WTC11 (cell line): ENCODE measurements around the gene MCEMP1.

ENCODE experiments used
- CREM ChIP-seq: sonication (generic); formaldehyde crosslinking; IDR thresholded peaks from 2 replicates; pipeline ENCODE4 v1.8.1; 2022; ENCODE audit warnings: mild to moderate bottlenecking, missing genetic modification reagents, moderate library complexity
- CTCF ChIP-seq: fragments of 200-600 bp; IDR thresholded peaks from 2 replicates; pipeline ENCODE4 v1.8.0; 2022; ENCODE audit warnings: antibody characterized with exemption
- GABPB1 ChIP-seq: sonication (generic); formaldehyde crosslinking; IDR thresholded peaks from 2 replicates; pipeline ENCODE4 v1.8.1; 2023; ENCODE audit warnings: mild to moderate bottlenecking, missing genetic modification reagents
- IRF1 ChIP-seq: sonication (generic); formaldehyde crosslinking; IDR thresholded peaks from 2 replicates; pipeline ENCODE4 v1.8.0; 2023; ENCODE audit warnings: missing genetic modification reagents
- ZNF121 ChIP-seq: sonication (generic); formaldehyde crosslinking; IDR thresholded peaks from 2 replicates; pipeline ENCODE4 v1.8.0; 2023; ENCODE audit warnings: missing genetic modification reagents
- ZSCAN18 ChIP-seq: fragments of 250-450 bp; sonication (Bioruptor Pico); IDR thresholded peaks from 2 replicates; pipeline ENCODE4 v2.1.2; 2022; ENCODE audit warnings: mild to moderate bottlenecking, moderate library complexity

- no peak for TF ChIP-seq CREM (CRISPR knock-in tag)
- TF ChIP-seq CTCF = no peak
- no peak for TF ChIP-seq GABPB1 (CRISPR knock-in tag)
- no peak for TF ChIP-seq ZSCAN18 (CRISPR knock-in tag)
- TF ChIP-seq ZNF121 (CRISPR knock-in tag) = no peak
- TF ChIP-seq IRF1 (CRISPR knock-in tag) = no peak
Observed at GRCh38 chr19:7698583-7698982, 21.7 kb downstream of the MCEMP1 start.
